ENCODE measurements around the gene TPCN2. TPM values are rescaled to one million over a fixed set of nuclear protein-coding genes. Genes with fewer than 3 reads are reported as not detected.

The TPCN2 gene
- total RNA-seq, 1 donor from 2014 or later: 6.3 TPM

Other genes with a start within 250 kb of the TPCN2 start
- 6.7 and 10.2 TPM in 2 replicates for gene CPT1A, start 207.0 kb upstream of the TPCN2 start, total RNA-seq
- 80.1 and 107 TPM in 2 replicates for gene MRPL21, start 145.1 kb upstream of the TPCN2 start, total RNA-seq
- 10.3 and 12.1 TPM in 2 replicates for gene IGHMBP2, start 145.0 kb upstream of the TPCN2 start, total RNA-seq
- not detected in 2 replicates for gene MRGPRD, start 67.9 kb upstream of the TPCN2 start, total RNA-seq
- 2.5 and 2.9 TPM in 2 replicates for gene MRGPRF, start 35.7 kb upstream of the TPCN2 start, total RNA-seq
- gene SMIM38, start 107.0 kb downstream of the TPCN2 start, total RNA-seq: 0.07 TPM in 1 of 2 replicates, not detected in the other
- 8.6 and 14.9 TPM in 2 replicates for gene MYEOV, start 245.2 kb downstream of the TPCN2 start, total RNA-seq

All from epithelial cell of proximal tubule (primary cell).